GM12878 (cell line): Measurements from ENCODE around the gene FMN2. TPM values are rescaled to one million over a fixed set of nuclear protein-coding genes. Genes with fewer than 3 reads are reported as not detected.

Experiments
- ATAC-seq: fragments of 200-7000 bp; cut with Tn5 transposase; 3 replicates; pipeline ENCODE4 v1.9.1; 2020; ENCODE audit warnings: mild to moderate bottlenecking, moderate library complexity
- BruUV-seq: library from RNA; stranded (reverse); fragments of 400-500 nt; replicated peaks from 2 replicates; lab custom pipeline; 2021; lab: Mats Ljungman, UMichigan
- CTCF ChIA-PET: fragments of 300-600 bp; sonication (Branson Sonifier 250); formaldehyde crosslinking; extraction: SDS; loops from one replicate; lab custom pipeline; 2021; ENCODE audit warnings: inconsistent platforms; lab: Yijun Ruan, JAX
- POLR2A ChIA-PET: fragments of 350-600 bp; formaldehyde crosslinking; extraction: SDS; loops from one replicate; lab custom pipeline; 2021; ENCODE audit warnings: inconsistent platforms; lab: Charles Lee
- RAD21 ChIA-PET: fragments of 300-600 bp; sonication (Branson Sonifier 250); formaldehyde crosslinking; loops from one replicate; lab custom pipeline; 2023; ENCODE audit warnings: antibody characterized with exemption; ENCODE audit not compliant: unreplicated experiment; lab: Charles Lee
- SMC1A ChIA-PET: fragments of 300-600 bp; sonication (Branson Sonifier 250); formaldehyde crosslinking; loops from one replicate; lab custom pipeline; 2023; ENCODE audit not compliant: unreplicated experiment, uncharacterized antibody; lab: Charles Lee
- DNase-seq: peaks from one replicate; pipeline ENCODE4 v3.0.0-alpha.2; 2011; ENCODE audit warnings: low read depth, low spot score
- FAIRE-seq: peaks from 3 replicates; lab custom pipeline; 2011; peaks lifted over from hg19 to GRCh38; lab: Jason Lieb, UNC
- H2AFZ ChIP-seq: 2 replicates; pipeline ENCODE4 v1.6.0; 2011; ENCODE audit warnings: low read depth, low read length, control low read depth; ENCODE audit not compliant: control insufficient read depth
- H3K27ac ChIP-seq: 2 replicates; pipeline ENCODE4 v1.5.1; 2011; ENCODE audit warnings: control low read depth; ENCODE audit not compliant: control insufficient read depth, insufficient read depth
- H3K27me3 ChIP-seq, 2 experiments: replicated peaks in 1 of 2; 2 replicates each; pipeline versions ENCODE4 v1.6.0 to v1.6.1; 2011; ENCODE audit warnings: low read length in 1 of 2; ENCODE audit not compliant: control insufficient read depth in 2 of 2, insufficient read depth in 2 of 2
- H3K36me3 ChIP-seq, 2 experiments: 2 replicates each; pipeline ENCODE4 v1.5.1; 2011; ENCODE audit warnings: low read length in 1 of 2; ENCODE audit not compliant: control insufficient read depth in 2 of 2, insufficient read depth in 2 of 2
- H3K4me1 ChIP-seq: 2 replicates; pipeline ENCODE4 v1.6.1; 2011; ENCODE audit warnings: mild to moderate bottlenecking, low read length, moderate library complexity, mixed read lengths; ENCODE audit not compliant: control insufficient read depth, insufficient read depth
- H3K4me2 ChIP-seq: 2 replicates; pipeline ENCODE4 v1.6.0; 2011; ENCODE audit warnings: control low read depth; ENCODE audit not compliant: control insufficient read depth, insufficient read depth
- H3K4me3 ChIP-seq: fragments of 200-600 bp; sonication (generic); 2 replicates; pipeline ENCODE4 v1.5.1; 2016
- H3K79me2 ChIP-seq: 2 replicates; pipeline ENCODE4 v1.6.0; 2011; ENCODE audit warnings: low read length; ENCODE audit not compliant: control insufficient read depth, insufficient read depth
- H3K9ac ChIP-seq: 2 replicates; pipeline ENCODE4 v1.8.0; 2011; ENCODE audit warnings: low read length, control low read depth, mixed read lengths; ENCODE audit not compliant: control insufficient read depth, insufficient read depth
- H3K9me3 ChIP-seq: replicated peaks from 3 replicates; pipeline ENCODE4 v1.5.1; 2011; ENCODE audit warnings: mild to moderate bottlenecking, low read length; ENCODE audit not compliant: control insufficient read depth, insufficient read depth
- H4K20me1 ChIP-seq: 2 replicates; pipeline ENCODE4 v1.6.0; 2011; ENCODE audit not compliant: control insufficient read depth, insufficient read depth
- BCL11A ChIP-seq: IDR thresholded peaks from 2 replicates; pipeline ENCODE4 v1.6.1; 2011; ENCODE audit warnings: low read depth, low read length
- CHD2 ChIP-seq: IDR thresholded peaks from 2 replicates; pipeline ENCODE4 v1.6.1; 2011; ENCODE audit warnings: low read depth, low read length, improper control_type of control experiment, borderline replicate concordance
- CHD4 ChIP-seq: fragments of 200-600 bp; sonication (generic); IDR thresholded peaks from 2 replicates; pipeline ENCODE4 v1.6.1; 2016; ENCODE audit warnings: mild to moderate bottlenecking
- EGR1 ChIP-seq, 2 experiments: IDR thresholded peaks; 1 replicate in 1 of 2; 2 replicates in 1 of 2; pipeline ENCODE4 v1.6.1; 2011 to 2012; ENCODE audit warnings: low read depth in 2 of 2, low read length in 2 of 2, borderline replicate concordance in 1 of 2, mild to moderate bottlenecking in 1 of 2, moderate library complexity in 1 of 2
- HDGF ChIP-seq: fragments of 450-650 bp; IDR thresholded peaks from 2 replicates; pipeline ENCODE4 v1.6.1; 2016; ENCODE audit warnings: antibody characterized with exemption
- MAX ChIP-seq: IDR thresholded peaks from 2 replicates; pipeline ENCODE4 v1.6.1; 2012; ENCODE audit warnings: low read depth, low read length, improper control_type of control experiment
- NBN ChIP-seq: fragments of 450-650 bp; IDR thresholded peaks from 2 replicates; pipeline ENCODE4 v1.6.1; 2016
- PBX3 ChIP-seq: IDR thresholded peaks from 2 replicates; pipeline ENCODE4 v1.6.1; 2011; ENCODE audit warnings: mild to moderate bottlenecking, low read depth, low read length, moderate library complexity; ENCODE audit not compliant: insufficient replicate concordance
- POLR2A ChIP-seq: IDR thresholded peaks from 2 replicates; pipeline ENCODE4 v1.6.1; 2011; ENCODE audit warnings: low read depth, mild to moderate bottlenecking, low read length
- RAD51 ChIP-seq: fragments of 450-650 bp; IDR thresholded peaks from 2 replicates; pipeline ENCODE4 v1.6.1; 2016; ENCODE audit warnings: moderate library complexity, mild to moderate bottlenecking, inconsistent platforms
- SIN3A ChIP-seq: IDR thresholded peaks from 2 replicates; pipeline ENCODE4 v1.6.1; 2012; ENCODE audit warnings: low read depth, low read length, improper control_type of control experiment
- SMAD5 ChIP-seq: IDR thresholded peaks from 2 replicates; pipeline ENCODE4 v1.6.1; 2016; ENCODE audit warnings: antibody characterized with exemption, low read depth
- WGBS: methylation state at CpG from one replicate; pipeline ENCODE4 v1.1.6; 2016; ENCODE audit warnings: low lambda C conversion rate; ENCODE audit not compliant: insufficient replicate concordance, insufficient coverage; ENCODE audit errors: missing lambda C conversion rate; 5-methylcytosine and 5-hydroxymethylcytosine counted together
- in situ Hi-C: fragments of 300-500 bp; cut with MboI; formaldehyde crosslinking; loops from 9 replicates; pipeline ENCODE4 v1.14.3; 2018; ENCODE audit warnings: mixed read lengths
- intact Hi-C: fragments of 100-400 bp; cut with micrococcal nuclease; formaldehyde crosslinking; loops from one replicate; pipeline ENCODE4 v1.14.2; 2022; ENCODE audit not compliant: unreplicated experiment
- polyA plus RNA-seq, 11 experiments: library from polyadenylated mRNA; depleted of rRNA in 4 of 11; unstranded in 6 of 11; stranded (reverse) in 5 of 11; fragments of >200 nt; fragmentation: Nextera tagmentation in 4 of 11; fragmentation: Illumina TruSeq in 1 of 11; extraction: Ambion mirVana in 4 of 11; extraction: Trizol in 1 of 11; gene quantifications; 1 replicate in 1 of 11; 2 replicates in 10 of 11; pipeline versions ENCODE4 v1.2.1 to v1.2.3, GENCODE V29; 2011 to 2016; ENCODE audit warnings: inconsistent platforms in 2 of 11, missing spikeins in 2 of 11, low read depth in 1 of 11
- total RNA-seq, 4 experiments: library from RNA; depleted of rRNA in 3 of 4; stranded (reverse); fragments of >200 nt in 3 of 4; fragmentation: Illumina TruSeq in 1 of 4; extraction: Trizol in 1 of 4; gene quantifications; 2 replicates each; pipeline versions ENCODE4 v1.2.1 to v1.2.3, GENCODE V29; 2013 to 2021
- TF ChIP-seq, protein P1 (sequence below): IDR thresholded peaks from 2 replicates; pipeline ENCODE4 v1.6.1; 2012; ENCODE audit warnings: low read length, inconsistent platforms
- TF ChIP-seq, protein P2 (sequence below): fragments of 450-650 bp; IDR thresholded peaks from 2 replicates; pipeline ENCODE4 v1.6.1; 2016; ENCODE audit warnings: mild to moderate bottlenecking
- TF ChIP-seq, protein P3 (sequence below): IDR thresholded peaks from 2 replicates; pipeline ENCODE4 v1.6.1; 2012; ENCODE audit warnings: improper control_type of control experiment, low read depth, low read length; ENCODE audit not compliant: insufficient replicate concordance

FMN2 gene
- total and polyA plus RNA-seq, 10 of the 15 experiments (the other 5 are each of a cell fraction or from before 2014, with no cell fraction given): 0.60 TPM; not detected in 9

GRCh38 chr1:240413732-240414131 is 322.0 kb downstream of the FMN2 start:
- no TSS peak for BruUV-seq
- Histone ChIP-seq H3K27ac (no peak overlapping the region), H3K79me2 (no peaks in the 10 kb centered on the region), H3K4me2 (no peak overlapping the region), H2AFZ (no peak overlapping the region), H3K4me3 (no peak overlapping the region), H4K20me1 (no peaks in the 10 kb centered on the region), H3K4me1 (no peaks in the 10 kb centered on the region), H3K36me3 (no peaks in the 10 kb centered on the region), H3K9ac (no peak overlapping the region), H3K9me3 (no peaks in the 10 kb centered on the region), H3K27me3 (no peaks in the 10 kb centered on the region)
- SMC1A ChIA-PET: no interaction called here
- DNase-seq: no peak
- ATAC-seq: no peak
- TF ChIP-seq, protein P1, sequence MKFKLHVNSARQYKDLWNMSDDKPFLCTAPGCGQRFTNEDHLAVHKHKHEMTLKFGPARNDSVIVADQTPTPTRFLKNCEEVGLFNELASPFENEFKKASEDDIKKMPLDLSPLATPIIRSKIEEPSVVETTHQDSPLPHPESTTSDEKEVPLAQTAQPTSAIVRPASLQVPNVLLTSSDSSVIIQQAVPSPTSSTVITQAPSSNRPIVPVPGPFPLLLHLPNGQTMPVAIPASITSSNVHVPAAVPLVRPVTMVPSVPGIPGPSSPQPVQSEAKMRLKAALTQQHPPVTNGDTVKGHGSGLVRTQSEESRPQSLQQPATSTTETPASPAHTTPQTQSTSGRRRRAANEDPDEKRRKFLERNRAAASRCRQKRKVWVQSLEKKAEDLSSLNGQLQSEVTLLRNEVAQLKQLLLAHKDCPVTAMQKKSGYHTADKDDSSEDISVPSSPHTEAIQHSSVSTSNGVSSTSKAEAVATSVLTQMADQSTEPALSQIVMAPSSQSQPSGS: no peak
- TF ChIP-seq CHD2: no peak
- TF ChIP-seq BCL11A: no peak
- TF ChIP-seq HDGF: no peak
- TF ChIP-seq NBN: no peak
- TF ChIP-seq, protein P2, sequence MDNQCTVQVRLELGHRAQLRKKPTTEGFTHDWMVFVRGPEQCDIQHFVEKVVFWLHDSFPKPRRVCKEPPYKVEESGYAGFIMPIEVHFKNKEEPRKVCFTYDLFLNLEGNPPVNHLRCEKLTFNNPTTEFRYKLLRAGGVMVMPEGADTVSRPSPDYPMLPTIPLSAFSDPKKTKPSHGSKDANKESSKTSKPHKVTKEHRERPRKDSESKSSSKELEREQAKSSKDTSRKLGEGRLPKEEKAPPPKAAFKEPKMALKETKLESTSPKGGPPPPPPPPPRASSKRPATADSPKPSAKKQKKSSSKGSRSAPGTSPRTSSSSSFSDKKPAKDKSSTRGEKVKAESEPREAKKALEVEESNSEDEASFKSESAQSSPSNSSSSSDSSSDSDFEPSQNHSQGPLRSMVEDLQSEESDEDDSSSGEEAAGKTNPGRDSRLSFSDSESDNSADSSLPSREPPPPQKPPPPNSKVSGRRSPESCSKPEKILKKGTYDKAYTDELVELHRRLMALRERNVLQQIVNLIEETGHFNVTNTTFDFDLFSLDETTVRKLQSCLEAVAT: no peak
- no peak for TF ChIP-seq SMAD5
- TF ChIP-seq EGR1 (IDR thresholded peaks at IDR 0.05; ENCODE audit: borderline replicate concordance in 1 of 2, low read depth in 2 of 2, low read length in 2 of 2): no peak
- TF ChIP-seq SIN3A: no peak
- TF ChIP-seq PBX3: no peak
- no peak for TF ChIP-seq POLR2A
- no peak for TF ChIP-seq RAD51
- no peak for TF ChIP-seq CHD4
- TF ChIP-seq MAX: no peak
- TF ChIP-seq, protein P3, sequence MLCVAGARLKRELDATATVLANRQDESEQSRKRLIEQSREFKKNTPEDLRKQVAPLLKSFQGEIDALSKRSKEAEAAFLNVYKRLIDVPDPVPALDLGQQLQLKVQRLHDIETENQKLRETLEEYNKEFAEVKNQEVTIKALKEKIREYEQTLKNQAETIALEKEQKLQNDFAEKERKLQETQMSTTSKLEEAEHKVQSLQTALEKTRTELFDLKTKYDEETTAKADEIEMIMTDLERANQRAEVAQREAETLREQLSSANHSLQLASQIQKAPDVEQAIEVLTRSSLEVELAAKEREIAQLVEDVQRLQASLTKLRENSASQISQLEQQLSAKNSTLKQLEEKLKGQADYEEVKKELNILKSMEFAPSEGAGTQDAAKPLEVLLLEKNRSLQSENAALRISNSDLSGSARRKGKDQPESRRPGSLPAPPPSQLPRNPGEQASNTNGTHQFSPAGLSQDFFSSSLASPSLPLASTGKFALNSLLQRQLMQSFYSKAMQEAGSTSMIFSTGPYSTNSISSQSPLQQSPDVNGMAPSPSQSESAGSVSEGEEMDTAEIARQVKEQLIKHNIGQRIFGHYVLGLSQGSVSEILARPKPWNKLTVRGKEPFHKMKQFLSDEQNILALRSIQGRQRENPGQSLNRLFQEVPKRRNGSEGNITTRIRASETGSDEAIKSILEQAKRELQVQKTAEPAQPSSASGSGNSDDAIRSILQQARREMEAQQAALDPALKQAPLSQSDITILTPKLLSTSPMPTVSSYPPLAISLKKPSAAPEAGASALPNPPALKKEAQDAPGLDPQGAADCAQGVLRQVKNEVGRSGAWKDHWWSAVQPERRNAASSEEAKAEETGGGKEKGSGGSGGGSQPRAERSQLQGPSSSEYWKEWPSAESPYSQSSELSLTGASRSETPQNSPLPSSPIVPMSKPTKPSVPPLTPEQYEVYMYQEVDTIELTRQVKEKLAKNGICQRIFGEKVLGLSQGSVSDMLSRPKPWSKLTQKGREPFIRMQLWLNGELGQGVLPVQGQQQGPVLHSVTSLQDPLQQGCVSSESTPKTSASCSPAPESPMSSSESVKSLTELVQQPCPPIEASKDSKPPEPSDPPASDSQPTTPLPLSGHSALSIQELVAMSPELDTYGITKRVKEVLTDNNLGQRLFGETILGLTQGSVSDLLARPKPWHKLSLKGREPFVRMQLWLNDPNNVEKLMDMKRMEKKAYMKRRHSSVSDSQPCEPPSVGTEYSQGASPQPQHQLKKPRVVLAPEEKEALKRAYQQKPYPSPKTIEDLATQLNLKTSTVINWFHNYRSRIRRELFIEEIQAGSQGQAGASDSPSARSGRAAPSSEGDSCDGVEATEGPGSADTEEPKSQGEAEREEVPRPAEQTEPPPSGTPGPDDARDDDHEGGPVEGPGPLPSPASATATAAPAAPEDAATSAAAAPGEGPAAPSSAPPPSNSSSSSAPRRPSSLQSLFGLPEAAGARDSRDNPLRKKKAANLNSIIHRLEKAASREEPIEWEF: no peak
- CTCF ChIA-PET: no interaction called here
- intact Hi-C loops (no loop called here), in situ Hi-C loops (no loop called here)
- RAD21 ChIA-PET: no interaction called here
- POLR2A ChIA-PET: no interaction called here
- WGBS: 33% methylated on average over 5 of the region's 5 CpGs
- no peak for FAIRE-seq
